Measurements from ENCODE around the gene IGFLR1. TPM values are rescaled to one million over a fixed set of nuclear protein-coding genes. Genes with fewer than 3 reads are reported as not detected.
"Not testable (repeated sequence)": the region's sequence is repeated elsewhere in the genome, so short reads cannot be mapped to it uniquely, and the experiment has no call there.

The IGFLR1 gene
- total RNA-seq, 1 experiment from 2014 or later, result 4.2 TPM

DNA sequence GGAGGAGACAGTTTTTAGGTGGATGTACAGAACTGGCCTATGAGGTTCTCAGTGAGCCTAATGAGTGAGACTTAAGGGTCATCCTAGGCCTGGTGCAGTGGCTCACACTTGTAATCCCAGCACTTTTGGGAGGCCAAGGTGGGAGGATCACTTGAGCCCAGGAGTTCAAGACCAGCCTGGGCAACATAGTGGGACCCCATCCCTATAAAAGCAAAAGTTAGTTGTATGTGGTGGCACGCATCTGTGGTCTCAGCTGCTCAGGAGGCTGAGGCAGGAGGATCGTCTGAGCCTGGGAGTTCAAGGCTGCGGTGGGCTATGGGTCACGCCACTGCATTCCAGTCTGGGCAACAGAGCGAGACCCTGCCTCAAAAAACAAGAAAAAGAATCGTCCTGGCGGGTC is 18.1 kb downstream of the IGFLR1 start:
- DNase-seq (ENCODE audit: low read depth), result not testable (repeated sequence)

DNA sequence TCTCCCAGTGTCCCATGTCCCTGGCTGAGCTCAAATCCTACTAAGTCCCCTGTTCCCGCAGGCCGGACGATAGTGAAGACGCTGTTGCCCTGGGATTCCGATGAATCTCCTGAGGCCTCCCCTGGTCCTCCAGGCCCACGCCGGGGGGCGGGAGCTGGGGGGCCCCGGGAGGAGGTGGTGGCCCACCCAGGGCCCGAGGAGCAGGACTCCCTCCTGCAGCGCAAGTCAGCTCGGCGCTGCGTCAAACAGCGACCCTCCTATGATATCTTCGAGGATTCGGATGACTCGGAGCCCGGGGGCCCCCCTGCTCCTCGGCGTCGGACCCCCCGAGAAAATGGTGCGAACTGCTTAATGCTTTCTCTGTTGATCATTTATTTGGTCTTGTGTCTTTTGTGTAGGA is 18.6 kb downstream of the IGFLR1 start:
- DNase-seq (ENCODE audit: low read depth), result no peak

DNA sequence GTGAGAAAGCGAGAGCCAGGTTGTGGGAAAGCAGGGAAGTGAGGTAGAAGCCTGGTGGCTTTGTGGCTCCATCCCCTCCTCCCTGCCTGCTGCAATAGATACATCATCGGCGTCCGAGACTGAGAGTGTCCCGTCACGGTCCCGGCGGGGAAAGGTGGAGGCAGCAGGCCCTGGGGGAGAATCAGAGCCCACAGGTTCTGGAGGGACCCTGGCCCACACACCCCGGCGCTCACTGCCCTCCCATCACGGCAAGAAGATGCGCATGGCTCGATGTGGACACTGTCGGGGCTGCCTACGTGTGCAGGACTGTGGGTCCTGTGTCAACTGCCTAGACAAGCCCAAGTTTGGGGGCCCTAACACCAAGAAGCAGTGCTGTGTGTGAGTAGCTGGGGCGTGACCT is 19.4 kb downstream of the IGFLR1 start:
- no peak for DNase-seq (ENCODE audit: low read depth)

DNA sequence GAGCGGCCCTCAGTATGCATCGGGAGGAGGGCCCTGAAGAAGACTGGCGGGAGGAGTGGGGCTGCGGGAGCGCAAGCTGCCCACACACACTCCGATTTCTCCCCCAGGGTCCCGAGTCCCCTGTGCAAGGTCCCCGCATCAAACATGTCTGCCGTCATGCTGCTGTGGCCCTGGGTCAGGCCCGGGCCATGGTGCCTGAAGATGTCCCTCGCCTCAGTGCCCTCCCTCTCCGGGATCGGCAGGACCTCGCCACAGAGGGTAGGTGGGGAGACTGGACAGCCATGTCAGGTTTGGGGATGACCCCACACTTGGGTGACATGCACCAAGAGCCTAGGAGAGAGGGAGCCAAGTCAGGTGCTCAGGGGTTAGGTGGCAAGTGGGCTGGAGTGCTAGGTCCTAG is 19.8 kb downstream of the IGFLR1 start:
- DNase-seq (ENCODE audit: low read depth), result no peak

DNA sequence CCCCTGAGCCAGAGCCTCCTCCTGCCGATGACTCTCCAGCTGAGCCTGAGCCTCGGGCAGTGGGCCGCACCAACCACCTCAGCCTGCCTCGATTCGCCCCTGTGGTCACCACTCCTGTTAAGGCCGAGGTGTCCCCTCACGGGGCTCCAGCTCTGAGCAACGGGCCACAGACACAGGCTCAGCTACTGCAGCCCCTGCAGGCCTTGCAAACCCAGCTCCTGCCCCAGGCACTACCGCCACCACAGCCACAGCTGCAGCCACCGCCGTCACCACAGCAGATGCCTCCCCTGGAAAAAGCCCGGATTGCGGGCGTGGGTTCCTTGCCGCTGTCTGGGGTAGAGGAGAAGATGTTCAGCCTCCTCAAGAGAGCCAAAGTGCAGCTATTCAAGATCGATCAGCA is 20.9 kb downstream of the IGFLR1 start:
- DNase-seq (ENCODE audit: low read depth), result no peak

DNA sequence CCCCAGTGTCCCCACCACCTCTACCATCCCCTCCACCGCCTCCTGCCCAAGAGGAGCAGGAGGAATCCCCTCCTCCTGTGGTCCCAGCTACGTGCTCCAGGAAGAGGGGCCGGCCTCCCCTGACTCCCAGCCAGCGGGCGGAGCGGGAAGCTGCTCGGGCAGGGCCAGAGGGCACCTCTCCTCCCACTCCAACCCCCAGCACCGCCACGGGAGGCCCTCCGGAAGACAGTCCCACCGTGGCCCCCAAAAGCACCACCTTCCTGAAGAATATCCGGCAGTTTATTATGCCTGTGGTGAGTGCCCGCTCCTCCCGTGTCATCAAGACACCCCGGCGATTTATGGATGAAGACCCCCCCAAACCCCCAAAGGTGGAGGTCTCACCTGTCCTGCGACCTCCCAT is 21.6 kb downstream of the IGFLR1 start:
- no peak for DNase-seq (ENCODE audit: low read depth)

DNA sequence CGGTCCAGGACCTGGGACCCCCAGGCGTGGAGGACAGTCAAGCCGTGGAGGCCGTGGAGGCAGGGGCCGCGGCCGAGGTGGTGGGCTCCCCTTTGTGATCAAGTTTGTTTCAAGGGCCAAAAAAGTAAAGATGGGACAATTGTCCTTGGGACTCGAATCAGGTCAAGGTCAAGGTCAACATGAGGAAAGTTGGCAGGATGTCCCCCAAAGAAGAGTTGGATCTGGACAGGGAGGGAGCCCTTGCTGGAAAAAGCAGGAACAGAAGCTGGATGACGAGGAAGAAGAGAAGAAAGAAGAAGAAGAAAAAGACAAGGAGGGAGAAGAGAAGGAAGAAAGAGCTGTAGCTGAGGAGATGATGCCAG is 22.1 kb downstream of the IGFLR1 start:
- DNase-seq (ENCODE audit: low read depth), result no peak

DNA sequence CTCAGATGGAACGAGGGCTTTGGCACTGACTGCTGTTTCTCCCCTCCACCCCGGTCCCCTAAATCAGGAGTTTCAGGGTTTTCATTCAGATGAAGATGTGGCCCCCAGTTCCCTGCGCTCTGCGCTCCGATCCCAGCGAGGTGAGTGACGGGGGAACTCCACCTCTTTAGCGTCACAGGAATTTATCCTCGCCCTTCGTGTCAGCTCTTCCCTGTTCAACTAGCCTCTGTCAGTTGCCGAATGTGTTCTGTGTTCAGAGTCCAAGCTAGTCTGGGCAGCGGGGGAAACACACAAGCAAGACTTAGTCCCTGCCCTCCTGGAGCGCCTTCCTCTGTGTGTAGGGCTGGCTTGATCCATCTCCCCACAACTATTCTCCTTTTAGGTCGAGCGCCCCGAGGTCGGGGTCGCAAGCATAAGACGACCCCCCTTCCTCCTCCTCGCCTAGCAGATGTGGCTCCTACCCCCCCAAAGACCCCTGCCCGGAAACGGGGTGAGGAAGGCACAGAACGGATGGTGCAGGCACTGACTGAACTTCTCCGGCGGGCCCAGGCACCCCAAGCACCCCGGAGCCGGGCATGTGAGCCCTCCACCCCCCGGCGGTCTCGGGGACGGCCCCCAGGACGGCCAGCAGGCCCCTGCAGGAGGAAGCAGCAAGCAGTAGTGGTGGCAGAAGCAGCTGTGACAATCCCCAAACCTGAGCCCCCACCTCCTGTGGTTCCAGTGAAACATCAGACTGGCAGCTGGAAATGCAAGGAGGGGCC is 22.7 kb downstream of the IGFLR1 start:
- no peak for DNase-seq (ENCODE audit: low read depth)

DNA sequence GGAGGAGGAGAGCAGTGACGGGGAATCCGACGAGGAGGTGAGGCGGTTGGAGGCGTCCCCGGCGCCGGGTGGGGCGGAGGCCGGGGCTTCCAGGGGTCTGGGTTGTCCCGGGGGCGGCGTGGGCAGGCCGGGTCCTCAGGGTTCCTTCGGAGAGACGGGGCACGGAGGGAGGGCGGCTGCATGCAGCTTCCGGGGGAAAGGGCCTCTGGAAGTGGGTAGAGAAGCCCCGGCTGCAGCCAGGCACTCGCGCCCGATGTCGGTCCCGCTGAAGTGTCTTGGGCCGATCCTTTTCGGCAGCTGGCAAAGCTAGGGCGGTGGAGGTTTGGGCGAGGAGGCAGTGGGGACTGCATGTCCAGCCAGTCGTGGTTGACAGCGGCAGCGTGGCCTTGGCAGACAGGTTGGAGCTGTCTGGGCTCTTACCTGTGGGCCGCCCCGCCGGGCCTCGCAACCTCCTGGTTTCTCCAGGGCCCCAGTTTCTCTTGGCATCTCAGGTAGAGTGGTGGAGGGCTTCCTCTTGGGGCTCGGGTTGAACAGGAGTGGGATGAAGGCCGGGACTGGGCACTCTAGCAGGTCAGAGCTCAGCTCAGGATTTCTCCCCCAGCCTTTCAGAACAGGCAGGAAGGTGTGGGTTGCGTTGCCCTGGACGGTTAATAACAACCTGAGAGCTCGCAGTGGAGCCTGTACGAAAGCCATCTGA is 23.8 kb downstream of the IGFLR1 start:
- DNase-seq (ENCODE audit: low read depth), result no peak

DNA sequence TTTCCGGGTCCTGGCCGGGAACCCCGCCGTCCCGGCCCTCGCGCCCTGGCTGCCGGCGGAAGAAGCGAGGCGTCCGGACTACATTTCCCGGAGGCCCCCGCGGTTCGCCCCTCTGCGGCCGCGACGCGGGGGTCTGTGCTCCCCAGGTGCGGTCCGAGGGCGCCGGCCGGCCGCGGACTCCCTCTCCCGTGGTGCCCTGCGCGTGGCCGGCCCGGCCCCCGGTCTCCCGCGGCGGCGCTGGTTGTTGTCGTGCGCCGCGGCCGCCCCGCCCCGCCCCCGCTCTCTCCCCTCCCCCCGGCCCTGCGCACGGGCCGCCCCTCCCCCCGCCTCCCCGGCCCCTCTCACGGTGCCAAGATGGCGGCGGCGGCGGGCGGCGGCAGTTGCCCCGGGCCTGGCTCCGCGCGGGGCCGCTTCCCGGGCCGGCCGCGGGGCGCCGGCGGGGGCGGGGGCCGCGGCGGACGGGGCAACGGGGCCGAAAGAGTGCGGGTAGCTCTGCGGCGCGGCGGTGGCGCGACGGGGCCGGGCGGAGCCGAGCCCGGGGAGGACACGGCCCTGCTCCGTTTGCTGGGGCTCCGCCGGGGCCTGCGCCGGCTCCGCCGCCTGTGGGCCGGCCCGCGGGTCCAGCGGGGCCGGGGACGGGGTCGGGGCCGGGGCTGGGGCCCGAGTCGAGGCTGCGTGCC is 24.4 kb downstream of the IGFLR1 start, which contains the start of gene KMT2B:
Gene KMT2B (plus strand): TSS at position 339 of the 680 bp plus-strand sequence. CDS start 16 bp downstream, at position 355.
- no peak for DNase-seq (ENCODE audit: low read depth)

DNA sequence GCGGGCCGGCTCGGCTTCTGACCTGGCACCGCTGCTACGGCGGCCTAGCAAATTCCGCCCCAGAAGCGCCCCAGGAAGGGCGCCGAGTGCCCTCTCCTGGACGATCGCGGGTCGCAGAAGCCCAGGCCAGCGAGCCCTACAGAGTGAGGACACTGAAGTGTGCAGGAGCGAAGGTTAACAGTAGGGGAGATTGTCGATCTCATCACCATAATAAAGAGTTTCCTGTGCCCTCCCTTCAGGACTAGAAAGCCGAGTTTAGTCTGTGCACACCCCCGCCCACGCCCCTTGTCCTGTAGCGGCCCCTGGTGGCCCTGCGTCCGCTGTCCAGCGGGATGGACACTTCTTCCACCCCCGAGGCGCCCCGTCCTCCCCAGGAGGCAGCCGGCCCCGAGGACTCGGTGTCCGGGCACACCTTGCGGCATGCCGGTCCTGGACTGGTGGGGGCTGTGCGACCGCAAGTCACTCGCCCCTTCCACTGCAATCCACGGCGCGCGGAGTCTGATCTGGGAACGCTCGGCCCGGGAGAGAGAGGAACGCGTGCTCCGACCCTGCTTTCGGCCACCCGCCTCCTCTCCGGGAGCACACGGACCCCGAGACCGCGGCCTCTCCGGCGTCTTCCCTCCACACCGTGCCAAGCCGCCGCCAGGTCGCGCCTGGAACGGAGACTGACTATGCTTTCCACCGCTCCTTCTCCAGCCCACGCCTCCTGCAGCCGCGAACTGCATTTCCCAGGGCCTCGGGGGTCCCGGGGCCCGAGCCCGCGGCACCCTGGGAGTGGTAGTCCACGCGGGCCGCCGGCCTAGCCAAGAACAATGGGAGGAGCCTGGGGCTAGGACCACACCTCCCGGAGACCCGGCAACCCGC is 25.2 kb downstream of the IGFLR1 start:
- peak; percentile 95 for DNase-seq (ENCODE audit: low read depth)

DNA sequence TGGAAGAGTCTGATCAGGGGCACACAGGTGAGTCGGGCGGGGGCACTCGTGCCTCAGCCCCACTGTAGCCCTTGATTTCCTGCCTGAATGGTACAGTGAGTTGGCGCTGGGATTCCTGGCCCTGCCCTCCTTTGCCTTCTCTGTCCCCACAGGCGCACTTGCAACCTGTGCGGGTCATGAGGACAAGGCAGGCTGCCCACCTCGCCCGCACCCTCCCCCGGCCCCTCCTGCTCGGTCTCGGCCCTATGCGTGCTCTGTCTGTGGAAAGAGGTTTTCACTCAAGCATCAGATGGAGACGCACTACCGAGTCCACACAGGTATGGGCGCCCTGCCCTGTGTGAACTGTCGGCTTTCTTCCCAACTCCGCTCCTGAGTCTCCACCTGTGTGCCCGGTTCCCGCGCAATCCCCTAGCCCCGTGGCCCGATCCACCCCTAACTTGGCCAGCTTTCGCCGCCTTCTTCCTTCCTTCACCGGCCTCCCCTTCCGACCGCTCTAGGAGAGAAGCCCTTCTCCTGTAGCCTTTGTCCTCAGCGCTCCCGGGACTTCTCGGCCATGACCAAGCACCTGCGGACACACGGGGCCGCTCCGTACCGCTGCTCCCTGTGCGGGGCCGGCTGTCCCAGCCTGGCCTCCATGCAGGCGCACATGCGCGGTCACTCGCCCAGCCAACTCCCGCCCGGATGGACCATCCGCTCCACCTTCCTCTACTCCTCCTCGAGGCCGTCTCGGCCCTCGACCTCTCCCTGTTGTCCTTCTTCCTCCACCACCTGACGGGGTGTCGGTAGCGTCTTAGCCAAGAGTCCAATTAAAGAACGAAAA is 26.1 kb downstream of the IGFLR1 start:
- no peak for DNase-seq (ENCODE audit: low read depth)

DNA sequence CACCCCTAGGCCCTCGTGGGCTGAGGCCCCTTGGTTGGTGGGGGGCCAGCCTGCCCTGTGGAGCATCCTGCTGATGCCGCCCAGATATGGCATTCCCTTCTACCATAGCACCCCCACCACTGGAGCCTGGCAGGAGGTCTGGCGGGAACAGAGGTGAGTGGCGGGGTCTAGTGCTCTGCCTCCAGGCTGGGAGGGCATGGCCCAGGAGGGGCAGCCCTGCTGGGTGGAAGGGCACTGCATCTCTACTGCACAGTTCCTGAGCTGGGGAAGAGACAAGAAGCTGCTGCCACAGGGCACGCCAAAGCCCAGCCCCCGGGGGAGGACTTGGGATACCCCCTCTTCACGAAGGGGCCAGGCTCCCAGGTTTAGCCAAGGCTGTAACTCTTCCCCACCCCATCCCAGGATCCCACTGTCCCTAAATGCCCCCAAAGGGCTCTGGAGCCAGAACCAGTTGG is 26.9 kb downstream of the IGFLR1 start:
- no peak for DNase-seq (ENCODE audit: low read depth)

DNA sequence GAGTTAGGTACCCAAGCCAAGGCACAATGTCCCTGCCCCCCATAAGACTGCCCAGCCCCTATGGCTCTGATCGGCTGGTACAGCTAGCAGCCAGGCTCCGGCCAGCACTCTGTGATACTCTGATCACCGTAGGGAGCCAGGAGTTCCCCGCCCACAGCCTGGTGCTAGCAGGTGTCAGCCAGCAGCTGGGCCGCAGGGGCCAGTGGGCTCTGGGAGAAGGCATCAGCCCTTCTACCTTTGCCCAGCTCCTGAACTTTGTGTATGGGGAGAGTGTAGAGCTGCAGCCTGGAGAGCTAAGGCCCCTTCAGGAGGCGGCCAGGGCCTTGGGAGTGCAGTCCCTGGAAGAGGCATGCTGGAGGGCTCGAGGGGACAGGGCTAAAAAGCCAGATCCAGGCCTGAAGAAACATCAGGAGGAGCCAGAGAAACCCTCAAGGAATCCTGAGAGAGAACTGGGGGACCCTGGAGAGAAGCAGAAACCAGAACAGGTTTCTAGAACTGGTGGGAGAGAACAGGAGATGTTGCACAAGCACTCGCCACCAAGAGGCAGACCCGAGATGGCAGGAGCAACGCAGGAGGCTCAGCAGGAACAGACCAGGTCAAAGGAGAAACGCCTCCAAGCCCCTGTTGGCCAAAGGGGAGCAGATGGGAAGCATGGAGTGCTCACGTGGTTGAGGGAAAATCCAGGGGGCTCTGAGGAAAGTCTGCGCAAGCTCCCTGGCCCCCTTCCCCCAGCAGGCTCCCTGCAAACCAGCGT is 27.5 kb downstream of the IGFLR1 start:
- no peak for DNase-seq (ENCODE audit: low read depth)

DNA sequence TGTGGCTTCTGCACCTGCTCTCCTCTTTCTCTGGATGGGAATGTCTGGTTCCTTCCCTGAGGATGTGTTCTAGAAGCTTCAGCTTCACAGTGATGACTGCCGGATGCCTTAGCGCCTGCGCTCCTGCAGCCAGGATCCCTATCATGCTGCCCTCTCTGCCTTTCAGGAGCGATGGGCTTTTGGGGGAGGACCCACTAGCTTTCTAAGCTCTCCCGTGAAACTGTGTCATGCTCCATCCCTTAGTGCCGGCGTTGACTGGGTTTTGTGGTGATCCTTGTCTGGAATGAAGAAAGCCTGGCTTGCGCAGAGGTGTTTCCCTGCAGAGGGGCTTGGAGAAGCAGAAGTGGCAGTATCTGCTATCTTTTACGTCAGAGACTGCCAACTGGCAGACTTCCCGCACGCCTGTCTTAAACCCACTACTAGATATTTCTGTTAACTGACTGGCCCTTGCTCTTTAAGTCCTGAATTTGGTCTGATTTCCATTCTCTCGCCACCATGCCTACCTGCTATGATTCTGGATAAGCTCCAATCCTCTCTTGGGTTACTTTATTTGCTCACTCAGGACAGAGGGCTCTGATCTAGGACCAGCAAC is 28.3 kb downstream of the IGFLR1 start:
- no peak for DNase-seq (ENCODE audit: low read depth)

DNA sequence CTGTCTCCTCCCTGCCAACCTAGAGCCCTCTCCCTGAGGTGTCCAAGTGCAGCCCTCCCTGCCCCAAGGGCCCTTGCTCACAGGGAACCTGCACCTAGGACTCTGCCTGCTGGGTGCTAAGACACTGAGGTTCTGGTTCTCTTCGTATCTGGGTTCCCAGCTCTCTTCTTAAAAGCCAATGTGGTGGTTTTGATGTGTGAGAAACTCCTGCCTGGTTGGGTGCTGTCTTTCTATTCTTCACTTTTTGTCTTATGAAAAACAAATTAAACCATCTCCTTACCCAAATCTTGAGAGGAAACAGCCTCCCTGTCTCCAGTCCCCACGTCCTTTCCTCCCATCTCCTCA is 28.8 kb downstream of the IGFLR1 start:
- DNase-seq (ENCODE audit: low read depth), result no peak

DNA sequence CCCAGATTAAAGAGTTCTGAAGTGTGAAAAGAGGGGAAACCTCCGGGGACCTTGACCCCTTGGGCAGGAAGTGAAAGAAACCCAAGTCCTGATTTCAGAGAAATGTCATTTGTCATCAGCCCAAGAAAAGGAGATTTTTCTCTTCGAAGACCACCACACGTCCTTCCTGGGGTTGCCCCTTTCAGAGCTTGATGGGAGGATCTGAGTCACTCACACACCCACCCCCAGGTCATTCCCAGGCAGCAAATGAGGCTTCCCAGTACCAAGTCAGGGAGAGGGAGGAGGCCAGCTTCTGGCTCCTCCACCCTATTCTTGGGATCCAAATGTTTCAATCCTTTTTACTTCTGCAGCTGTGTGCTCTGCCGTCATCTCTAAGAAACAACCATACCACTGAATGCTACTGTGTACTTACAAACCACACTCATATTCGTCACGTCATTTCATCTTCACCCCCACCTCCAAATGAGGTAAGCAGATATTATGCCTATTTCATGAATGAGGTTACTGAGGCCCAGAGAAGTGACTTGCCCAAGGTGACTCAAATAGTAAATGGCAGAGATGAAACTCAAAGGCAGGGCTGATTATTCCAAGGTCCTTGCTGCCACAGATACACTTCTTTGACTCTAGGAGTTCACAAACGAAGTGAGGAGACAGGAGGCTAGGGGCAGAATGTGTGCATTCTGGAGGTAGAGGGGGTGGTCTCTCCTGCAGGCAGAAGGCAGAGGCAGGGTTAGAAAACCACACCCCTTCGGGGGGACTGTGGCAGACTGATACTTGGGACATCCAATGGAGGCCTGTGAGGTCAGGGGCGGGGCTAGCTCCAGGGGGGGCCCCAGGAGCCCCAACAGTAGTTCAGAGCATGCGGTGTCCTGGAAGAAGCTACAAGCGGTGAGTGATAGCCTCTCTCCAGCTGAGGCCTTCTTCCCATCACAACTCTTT is 29.4 kb downstream of the IGFLR1 start:
- no peak for DNase-seq (ENCODE audit: low read depth)

DNA sequence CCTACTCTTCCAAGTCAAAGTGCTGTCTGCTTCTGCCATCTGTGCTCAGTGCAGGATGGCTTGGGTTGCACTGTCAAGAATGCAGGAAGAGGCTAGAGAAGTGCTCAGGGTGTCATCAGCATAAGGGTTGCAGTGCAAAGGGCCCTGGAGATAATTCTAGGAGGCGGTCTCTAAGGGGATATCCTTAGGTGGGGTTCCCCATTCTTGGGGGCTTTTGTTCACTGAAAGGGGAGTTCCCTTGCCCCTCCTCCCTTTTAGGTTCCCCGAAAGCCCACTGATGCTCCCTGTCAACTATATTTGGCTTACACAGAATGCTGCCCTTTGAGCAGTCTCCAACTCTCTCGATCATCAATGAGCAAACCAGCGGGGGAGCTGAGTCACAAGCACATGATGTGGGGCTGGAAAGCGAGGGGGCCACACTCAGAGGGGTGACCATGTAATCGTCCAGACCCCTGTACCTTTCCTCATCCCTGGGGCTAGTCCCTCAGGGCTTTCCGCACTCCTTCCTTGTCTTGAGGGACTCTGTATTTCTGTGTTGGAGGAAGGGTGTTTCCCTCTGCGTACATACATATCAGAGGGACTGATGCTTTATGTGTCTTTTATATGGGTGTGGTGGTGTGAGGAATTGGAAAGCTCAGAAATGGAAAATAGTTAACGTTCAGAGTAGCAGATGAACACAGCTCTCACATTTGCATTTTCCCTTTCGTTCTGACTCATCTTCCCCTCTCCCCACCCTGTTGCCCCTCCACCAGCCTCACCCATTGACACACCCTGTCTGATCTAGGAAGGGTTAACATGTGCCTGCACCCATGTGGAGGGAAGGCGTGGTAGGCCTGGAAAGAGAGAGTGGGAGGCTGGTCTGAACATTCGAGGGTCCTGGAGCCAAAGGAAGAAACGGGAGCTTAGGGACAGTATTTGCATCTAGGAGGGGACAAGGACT is 31.2 kb downstream of the IGFLR1 start:
- no peak for DNase-seq (ENCODE audit: low read depth)

All from RPMI7951 (cell line).